Thymus (tissue), 11 donors: ENCODE results near the gene UBXN10. TPM values are rescaled to one million over a fixed set of nuclear protein-coding genes. Genes with fewer than 3 reads are reported as not detected.
"Not testable (repeated sequence)": the region's sequence is repeated elsewhere in the genome, so short reads cannot be mapped to it uniquely, and the experiment has no call there.

Experiments used
- DNase-seq, 9 donors: peaks; one replicate each; pipeline ENCODE4 v3.0.0-alpha.2; 2013; ENCODE audit warnings: low spot score in 9 of 9, low read depth in 6 of 9, missing footprints in 1 of 9
- H3K27ac ChIP-seq, 2 donors: one replicate each; pipeline ENCODE4 v1.5.1; 2013; ENCODE audit warnings: control low read depth in 1 of 2, low read depth in 1 of 2, low read length in 1 of 2, mild to moderate bottlenecking in 1 of 2, moderate library complexity in 1 of 2
- H3K27me3 ChIP-seq, 2 donors: one replicate each; pipeline ENCODE4 v1.5.1; 2013; ENCODE audit warnings: low read length in 1 of 2; ENCODE audit not compliant: control insufficient read depth in 2 of 2, insufficient read depth in 1 of 2
- H3K36me3 ChIP-seq, 2 donors: one replicate each; pipeline ENCODE4 v1.5.1; 2013; ENCODE audit warnings: low read length in 1 of 2, mild to moderate bottlenecking in 1 of 2, moderate library complexity in 1 of 2; ENCODE audit not compliant: control insufficient read depth in 2 of 2, insufficient read depth in 2 of 2
- H3K4me1 ChIP-seq, 2 donors: one replicate each; pipeline ENCODE4 v1.5.1; 2013; ENCODE audit warnings: low read length in 2 of 2; ENCODE audit not compliant: control insufficient read depth in 2 of 2, insufficient read depth in 2 of 2
- H3K4me3 ChIP-seq, 2 donors: one replicate each; pipeline ENCODE4 v1.5.1; 2013; ENCODE audit warnings: low read length in 2 of 2, control low read depth in 1 of 2, mild to moderate bottlenecking in 1 of 2
- H3K9me3 ChIP-seq, 2 donors: one replicate each; pipeline ENCODE4 v1.5.1; 2013; ENCODE audit warnings: low read length in 1 of 2, mild to moderate bottlenecking in 1 of 2; ENCODE audit not compliant: control insufficient read depth in 2 of 2, insufficient read depth in 1 of 2
- WGBS: extraction: QIAGEN DNeasy Blood & Tissue Kit; methylation state at CpG from one replicate; pipeline ENCODE4 v1.1.7; 2013; 5-methylcytosine and 5-hydroxymethylcytosine counted together
- polyA plus RNA-seq: library from polyadenylated mRNA; stranded (reverse); fragments of 200-250 nt; gene quantifications from one replicate; pipeline ENCODE4 v1.2.3, GENCODE V29; 2013
- total RNA-seq: library from RNA; stranded (reverse); fragments of 120-200 nt; gene quantifications from one replicate; pipeline ENCODE4 v1.2.4, GENCODE V29; 2013
- donor health status: healthy.

UBXN10 gene
- total and polyA plus RNA-seq, 2 donors: 0.24 to 0.50 TPM

DNA sequence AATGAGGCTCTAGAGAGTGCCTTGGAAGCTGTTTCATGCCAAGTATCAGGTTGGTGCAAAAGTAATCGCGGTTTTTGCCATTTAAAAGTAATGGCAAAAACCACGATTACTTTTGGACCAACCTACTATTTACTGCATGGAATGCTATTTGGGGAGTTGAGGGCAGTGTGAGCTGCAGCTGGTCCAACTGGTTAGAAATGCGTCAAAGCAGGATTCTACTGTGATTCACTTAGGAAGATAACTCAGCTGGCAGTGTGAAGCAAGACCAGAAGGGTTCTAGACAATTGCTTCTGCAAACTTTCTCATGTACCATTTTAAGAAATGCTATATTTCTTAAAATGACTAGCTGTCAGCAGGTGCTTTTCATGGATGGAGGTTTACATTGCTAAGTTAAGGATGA, 21.6 kb downstream of the UBXN10 start:
- no peak overlapping the region for H3K4me3 ChIP-seq
- no peaks in the 10 kb centered on the region for H3K9me3 ChIP-seq
- WGBS: 85% methylated on average over 4 of the region's 4 CpGs
- no peak for DNase-seq
- peaks cover 0 to 2% of the 10 kb centered on the region in 2 donors for H3K27me3 ChIP-seq
- H3K4me1 ChIP-seq: no peaks in the 10 kb centered on the region
- no peaks in the 10 kb centered on the region for H3K36me3 ChIP-seq
- no peak overlapping the region for H3K27ac ChIP-seq

DNA sequence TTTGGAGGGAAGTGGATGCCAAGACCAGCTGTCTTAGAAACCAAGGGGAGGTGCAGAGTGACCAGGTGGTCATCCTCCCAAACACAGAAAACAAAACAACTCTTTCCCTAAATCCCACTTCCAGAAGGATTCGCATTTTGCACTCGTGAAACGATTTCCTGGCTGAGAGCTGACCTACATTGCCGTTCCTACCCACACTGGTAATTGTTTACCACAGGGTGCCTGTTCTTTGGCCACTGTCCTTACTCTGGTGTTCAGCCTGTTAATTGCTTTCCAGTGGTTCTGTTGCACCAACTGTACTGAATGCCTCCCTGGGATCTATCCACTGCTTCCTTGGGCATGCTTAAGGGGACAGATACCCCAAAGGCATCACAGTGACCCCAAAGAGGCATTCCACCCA, 23.6 kb downstream of the UBXN10 start:
- WGBS: 76% methylated on average over 4 of the region's 4 CpGs
- Histone ChIP-seq H3K27me3 (peaks cover 5 to 15% of the 10 kb centered on the region in 2 donors), H3K36me3 (no peaks in the 10 kb centered on the region), H3K4me1 (no peaks in the 10 kb centered on the region), H3K9me3 (peaks cover 0 to 1% of the 10 kb centered on the region in 2 donors), H3K4me3 (no peak overlapping the region), H3K27ac (no peak overlapping the region)
- DNase-seq: no peak

DNA sequence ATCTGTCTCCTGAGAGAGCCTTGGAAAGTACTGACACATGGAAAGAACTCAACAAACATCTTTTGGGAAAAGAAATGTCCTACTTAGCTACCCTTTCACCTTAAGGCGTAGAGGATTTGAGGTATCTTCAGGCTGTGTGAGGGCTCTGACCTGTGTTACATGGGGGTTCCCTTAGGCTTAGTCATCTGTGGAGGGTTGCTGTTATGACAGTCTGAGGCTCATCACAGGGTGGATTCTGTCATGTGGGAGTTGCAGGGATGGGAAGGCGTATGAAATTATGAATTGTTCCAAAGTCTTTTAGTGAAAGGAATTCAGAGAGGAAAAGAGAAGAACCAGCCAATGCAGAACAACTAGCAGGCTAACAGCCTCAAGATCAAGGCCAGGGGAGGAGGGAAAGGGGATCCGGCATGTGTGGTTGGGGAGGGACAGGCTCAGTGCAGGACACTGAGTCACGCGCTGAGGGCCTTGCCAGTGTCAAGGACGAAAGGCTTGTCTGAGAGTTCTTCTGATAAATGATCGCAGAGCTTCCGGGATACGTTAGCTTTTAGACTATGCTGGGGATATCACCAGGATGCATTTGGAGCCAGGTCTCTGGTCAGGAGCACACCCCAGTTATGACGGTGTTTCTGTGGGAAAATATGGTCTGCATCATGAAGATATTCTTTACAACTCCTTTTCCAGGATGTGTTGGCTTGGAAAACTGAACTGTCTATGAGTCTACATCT, 25.0 kb downstream of the UBXN10 start:
- Histone ChIP-seq H3K4me3 (no peak overlapping the region), H3K27me3 (peaks cover 5 to 15% of the 10 kb centered on the region in 2 donors), H3K4me1 (no peaks in the 10 kb centered on the region), H3K9me3 (peaks cover 0 to 1% of the 10 kb centered on the region in 2 donors), H3K27ac (no peak overlapping the region), H3K36me3 (no peaks in the 10 kb centered on the region)
- no peak for DNase-seq
- WGBS: 92% methylated on average over 10 of the region's 10 CpGs

DNA sequence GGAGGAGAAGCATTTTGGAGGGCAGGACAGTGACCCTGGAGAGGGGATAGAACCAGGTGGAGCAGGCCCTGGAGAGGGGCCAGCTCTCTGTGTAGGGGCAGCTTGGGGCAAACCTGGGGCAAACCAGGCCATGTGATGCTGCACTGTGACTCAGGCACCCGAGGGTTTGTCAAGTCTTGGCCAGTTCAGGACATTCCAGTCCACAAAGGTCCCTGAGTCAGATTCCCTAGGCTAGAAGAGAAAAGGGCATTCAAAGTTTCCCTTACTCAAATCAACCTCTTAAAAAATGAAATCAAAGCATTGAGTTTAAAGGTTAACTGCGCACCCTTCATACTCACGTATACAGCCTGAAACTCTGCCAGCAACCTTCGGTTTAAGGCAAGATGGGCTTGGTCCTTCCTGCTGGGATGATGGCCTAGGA, 25.6 kb downstream of the UBXN10 start:
- peaks cover 5 to 15% of the 10 kb centered on the region in 2 donors for H3K27me3 ChIP-seq
- no peak overlapping the region for H3K27ac ChIP-seq
- H3K4me1 ChIP-seq: no peaks in the 10 kb centered on the region
- no peak overlapping the region for H3K4me3 ChIP-seq
- H3K36me3 ChIP-seq: no peaks in the 10 kb centered on the region
- peaks cover 0 to 1% of the 10 kb centered on the region in 2 donors for H3K9me3 ChIP-seq
- no peak for DNase-seq
- WGBS: 67% methylated on average over 4 of the region's 4 CpGs

DNA sequence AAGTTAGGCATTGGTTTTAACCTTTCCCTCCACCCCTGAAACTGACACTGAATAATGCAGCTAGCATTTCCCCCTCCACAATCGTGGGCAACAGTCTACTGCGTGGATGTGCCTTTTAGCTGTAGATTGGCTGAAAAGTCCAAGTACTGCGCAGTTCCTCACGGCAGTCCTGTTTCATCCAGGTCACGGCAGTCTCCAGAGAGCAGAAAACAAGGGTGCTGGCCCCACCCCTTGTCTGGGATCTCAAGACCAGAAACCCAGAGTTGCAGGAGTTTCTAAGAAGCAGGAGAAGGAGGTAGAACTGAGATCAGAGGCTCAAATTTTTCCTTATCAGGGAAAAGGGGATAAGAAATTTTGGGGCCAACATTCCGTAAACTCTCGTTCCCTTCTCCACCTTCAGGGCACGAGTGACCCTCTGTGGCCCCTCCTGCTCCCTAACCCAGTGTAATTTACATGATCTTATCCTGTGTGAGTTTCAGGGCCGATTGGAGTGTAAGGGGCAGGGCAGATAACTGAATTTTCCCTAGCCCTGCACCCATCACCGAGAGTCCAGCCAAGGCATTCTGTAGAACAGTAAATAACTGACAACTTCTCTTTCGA, 26.3 kb downstream of the UBXN10 start:
- H3K27ac ChIP-seq: no peak overlapping the region
- peaks cover 0 to 1% of the 10 kb centered on the region in 2 donors for H3K9me3 ChIP-seq
- WGBS: 69% methylated on average over 11 of the region's 11 CpGs
- no peak overlapping the region for H3K4me3 ChIP-seq
- H3K36me3 ChIP-seq: no peaks in the 10 kb centered on the region
- H3K4me1 ChIP-seq: no peaks in the 10 kb centered on the region
- DNase-seq: no peak
- H3K27me3 ChIP-seq: peaks cover 5 to 15% of the 10 kb centered on the region in 2 donors

DNA sequence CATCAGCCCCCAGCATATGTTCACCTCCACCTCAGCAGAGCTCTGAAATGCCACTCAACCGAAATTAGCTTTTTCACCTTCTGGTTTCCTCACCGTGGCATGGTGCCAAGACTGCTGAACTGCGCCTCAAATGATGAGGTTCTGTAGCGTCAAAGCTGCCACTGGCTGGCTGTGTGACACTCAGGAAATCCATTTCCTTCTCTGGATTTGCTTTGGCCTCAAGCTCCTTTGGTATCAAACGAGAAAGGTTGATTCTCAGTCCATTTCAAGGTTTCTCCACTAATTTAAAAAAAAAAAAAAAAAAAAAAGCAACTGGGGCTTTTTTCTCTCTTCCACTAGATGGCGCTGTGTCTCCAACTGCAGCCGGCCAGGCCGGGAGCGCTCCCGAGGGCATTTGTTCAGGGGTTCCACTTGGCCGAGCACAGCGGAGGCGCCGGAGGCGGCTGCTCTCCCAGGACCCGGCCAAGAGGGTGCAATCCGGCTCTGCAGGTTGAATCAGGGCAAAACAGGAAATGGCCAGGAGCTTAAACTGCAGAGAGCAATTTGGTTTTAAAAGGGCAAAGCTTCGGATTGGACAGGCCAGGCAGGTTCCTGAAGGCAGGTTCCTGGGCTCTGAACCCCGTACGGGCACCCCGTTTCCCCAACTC, 26.9 kb downstream of the UBXN10 start:
- H3K27me3 ChIP-seq: peaks cover 5 to 15% of the 10 kb centered on the region in 2 donors
- no peaks in the 10 kb centered on the region for H3K36me3 ChIP-seq
- peaks cover 0 to 1% of the 10 kb centered on the region in 2 donors for H3K9me3 ChIP-seq
- H3K4me3 ChIP-seq: no peak overlapping the region
- no peak overlapping the region for H3K27ac ChIP-seq
- no peaks in the 10 kb centered on the region for H3K4me1 ChIP-seq
- DNase-seq: peak in 5 of 9 donors; percentile 3 to 28 (median 13)
- 6% methylated on average over 21 of the region's 21 CpGs for WGBS

DNA sequence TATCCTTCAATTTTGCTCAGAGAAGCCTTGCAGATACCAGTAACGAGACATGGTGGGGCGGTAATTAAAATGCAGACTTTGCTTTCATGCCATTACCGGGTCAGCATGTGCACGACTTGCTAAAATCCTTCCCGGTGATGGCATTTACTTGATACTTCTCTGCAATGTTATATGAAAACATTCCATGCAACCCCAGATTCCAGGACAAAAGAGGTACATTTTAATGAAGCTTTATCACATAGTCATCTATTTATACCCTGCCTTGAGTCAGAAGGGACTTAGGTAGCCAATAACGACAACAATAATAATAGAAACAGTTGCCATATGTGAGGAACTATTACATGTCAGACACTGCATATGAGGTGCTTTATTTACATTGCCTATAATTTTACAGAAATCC, 29.8 kb downstream of the UBXN10 start:
- WGBS: 93% methylated on average over 6 of the region's 6 CpGs

DNA sequence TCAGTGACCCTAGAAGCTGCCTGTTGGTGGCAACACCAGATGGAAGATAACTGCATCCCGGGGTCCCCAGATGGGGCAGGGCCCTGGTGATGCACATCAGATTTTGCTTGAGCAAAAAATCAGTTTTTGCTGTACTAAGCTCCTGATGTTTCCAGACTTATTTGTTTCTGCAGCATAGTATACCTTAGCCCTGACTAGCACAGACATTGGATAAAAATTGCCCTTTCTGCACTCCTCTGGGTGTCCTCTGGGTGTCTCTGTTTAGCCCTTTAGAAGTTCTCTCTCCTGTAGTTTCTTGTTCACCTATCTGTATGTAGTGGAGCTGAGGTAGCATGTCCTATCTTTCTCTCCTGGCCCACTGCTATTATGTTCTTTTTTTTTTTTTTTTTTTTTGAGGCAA, 30.7 kb downstream of the UBXN10 start:
- peaks cover 5 to 15% of the 10 kb centered on the region in 2 donors for H3K27me3 ChIP-seq
- peaks cover 0 to 1% of the 10 kb centered on the region in 2 donors for H3K9me3 ChIP-seq
- H3K36me3 ChIP-seq: no peaks in the 10 kb centered on the region
- no peak overlapping the region for H3K4me3 ChIP-seq
- no peaks in the 10 kb centered on the region for H3K4me1 ChIP-seq
- no peak for DNase-seq
- 68% methylated on average over 1 of the region's 1 CpG for WGBS
- no peak overlapping the region for H3K27ac ChIP-seq

More for the DNA sequence above, 29.8 kb downstream of the UBXN10 start:
- Histone ChIP-seq H3K9me3 (peaks cover 0 to 1% of the 10 kb centered on the region in 2 donors), H3K4me3 (no peak overlapping the region), H3K4me1 (no peaks in the 10 kb centered on the region), H3K27me3 (peaks cover 5 to 15% of the 10 kb centered on the region in 2 donors), H3K36me3 (no peaks in the 10 kb centered on the region), H3K27ac (no peak overlapping the region)
- DNase-seq: no peak

DNA sequence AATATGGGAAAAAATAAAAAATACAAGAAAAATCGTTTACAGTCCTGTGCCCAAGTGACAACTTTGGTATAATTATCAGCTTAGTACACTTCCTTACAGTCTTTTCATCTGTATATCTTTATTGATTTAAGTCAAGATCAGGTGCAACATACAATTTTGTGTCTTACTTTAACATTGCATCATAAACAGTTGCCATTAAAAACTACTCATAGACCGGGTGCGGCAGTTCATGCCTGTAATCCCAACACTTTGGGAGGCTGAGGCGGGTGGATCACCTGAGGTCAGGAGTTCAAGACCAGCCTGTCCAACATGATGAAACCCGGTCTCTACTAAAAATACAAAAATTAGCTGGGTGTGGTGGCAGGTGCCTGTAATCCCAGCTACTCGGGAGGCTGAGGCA, 33.2 kb downstream of the UBXN10 start:
- H3K4me1 ChIP-seq, DNase-seq, H3K36me3 ChIP-seq, H3K27me3 ChIP-seq, H3K9me3 ChIP-seq, H3K4me3 ChIP-seq, H3K27ac ChIP-seq: not testable (repeated sequence)
- 94% methylated on average over 6 of the region's 6 CpGs for WGBS
